Activated CD4-positive, alpha-beta T cell treated with anti-CD3 and anti-CD28 coated beads, Interleukin-2, Interleukin-6, amounts not matched to agents 100 ng/mL and 50 ng/mL, durations not matched to agents 16 hours and 8 hours (primary cell): ENCODE results near the gene NEUROD4.

ENCODE experiments used
- DNase-seq: peaks from one replicate; pipeline ENCODE4 v3.0.0-alpha.2; 2020

Gene NEUROD4

GRCh38 chr12:55061024-55061423 lies 41.2 kb downstream of the NEUROD4 start:
- no peak for DNase-seq

DNA sequence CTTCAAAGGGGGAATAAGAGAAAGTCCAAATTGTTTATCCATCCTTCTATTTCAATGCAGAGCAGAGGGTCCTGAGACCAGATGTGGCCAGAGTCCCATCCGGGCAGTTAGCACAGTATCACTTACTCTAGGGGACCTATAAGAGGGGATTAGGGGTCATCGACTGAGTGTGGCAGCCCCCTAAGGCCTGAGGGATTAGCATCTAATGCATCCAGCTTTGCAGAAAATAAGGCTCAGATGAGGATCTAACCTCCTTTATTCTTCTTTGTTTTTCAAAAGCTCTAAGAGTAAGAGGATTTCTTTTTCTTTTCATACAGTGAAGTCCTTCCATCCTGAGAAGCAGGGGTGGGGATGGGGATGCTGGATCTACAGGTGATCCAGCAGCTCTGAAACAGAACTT lies 43.5 kb downstream of the NEUROD4 start:
- DNase-seq: no peak

- no peak for DNase-seq
Observed at GRCh38 chr12:55065535-55065934, 45.8 kb downstream of the NEUROD4 start.

GRCh38 chr12:55067701-55068100 lies 47.9 kb downstream of the NEUROD4 start:
- no peak for DNase-seq

- DNase-seq: peak; percentile 58
Observed at GRCh38 chr12:55068416-55069010, 48.7 kb downstream of the NEUROD4 start.

GRCh38 chr12:55072083-55072482 lies 52.3 kb downstream of the NEUROD4 start:
- DNase-seq: peak; percentile 85

DNA sequence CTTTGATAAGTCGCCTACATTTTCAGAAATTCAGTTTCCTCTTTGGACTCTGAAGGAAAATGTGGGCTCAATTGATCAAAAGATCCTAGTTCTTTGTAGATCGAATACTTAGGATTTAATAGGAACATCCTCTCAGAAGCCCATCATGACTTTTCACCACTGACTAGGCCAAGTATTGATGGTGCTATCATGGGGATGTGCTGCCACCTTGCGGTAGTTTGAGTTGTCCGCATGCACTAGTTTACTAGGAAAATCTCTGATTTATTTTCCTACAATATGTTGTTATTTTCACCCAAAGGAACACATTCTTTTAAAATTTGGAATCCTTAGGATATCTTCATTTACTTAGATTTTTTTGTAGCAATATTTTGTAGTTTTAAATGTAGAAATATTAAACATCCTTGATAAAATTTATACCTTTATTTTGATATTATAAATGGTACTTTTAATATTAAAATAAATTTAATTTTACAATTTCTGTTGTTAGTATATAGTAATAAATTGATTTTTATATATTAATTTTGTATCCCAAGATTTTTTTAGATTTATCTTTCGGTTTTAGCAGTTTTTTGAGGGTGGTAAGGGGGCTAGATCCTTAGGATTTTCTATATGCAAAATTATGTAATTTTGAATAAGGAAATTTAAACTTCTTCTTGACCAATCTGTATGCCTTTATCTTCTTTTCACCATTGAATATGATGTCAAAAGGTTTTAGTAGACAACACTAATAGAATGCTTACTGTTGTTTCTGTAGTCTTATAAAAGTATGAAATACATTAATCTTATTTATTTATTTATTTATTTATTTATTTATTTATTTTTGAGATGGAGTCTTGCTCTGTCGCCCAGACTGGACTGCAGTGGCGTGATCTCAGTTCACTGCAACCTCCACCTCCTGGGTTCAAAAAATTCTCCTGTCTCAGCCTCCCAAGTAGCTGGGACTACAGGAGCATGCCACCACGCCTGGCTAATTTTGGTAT lies 53.6 kb downstream of the NEUROD4 start:
- DNase-seq: peak; percentile 77

GRCh38 chr12:55074806-55075205 lies 55.0 kb downstream of the NEUROD4 start:
- DNase-seq: no peak
